Stimulated activated CD4-positive, alpha-beta T cell treated with anti-CD3 and anti-CD28 coated beads, TNF-alpha, amount 100 ng/mL, for 1 hour (primary cell): ENCODE results near the gene KRTAP12-3.
"Not testable (repeated sequence)": the region's sequence is repeated elsewhere in the genome, so short reads cannot be mapped to it uniquely, and the experiment has no call there.

Experiments used
- DNase-seq, 3 donors: peaks; one replicate each; pipeline ENCODE4 v3.0.0-alpha.2; 2020; ENCODE audit warnings: low read depth in 3 of 3, low spot score in 1 of 3

Gene KRTAP12-3, protein sequence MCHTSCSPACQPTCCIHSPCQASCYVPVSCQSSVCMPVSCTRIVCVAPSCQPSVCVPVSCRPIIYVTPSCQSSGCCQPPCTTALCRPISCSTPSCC

DNA sequence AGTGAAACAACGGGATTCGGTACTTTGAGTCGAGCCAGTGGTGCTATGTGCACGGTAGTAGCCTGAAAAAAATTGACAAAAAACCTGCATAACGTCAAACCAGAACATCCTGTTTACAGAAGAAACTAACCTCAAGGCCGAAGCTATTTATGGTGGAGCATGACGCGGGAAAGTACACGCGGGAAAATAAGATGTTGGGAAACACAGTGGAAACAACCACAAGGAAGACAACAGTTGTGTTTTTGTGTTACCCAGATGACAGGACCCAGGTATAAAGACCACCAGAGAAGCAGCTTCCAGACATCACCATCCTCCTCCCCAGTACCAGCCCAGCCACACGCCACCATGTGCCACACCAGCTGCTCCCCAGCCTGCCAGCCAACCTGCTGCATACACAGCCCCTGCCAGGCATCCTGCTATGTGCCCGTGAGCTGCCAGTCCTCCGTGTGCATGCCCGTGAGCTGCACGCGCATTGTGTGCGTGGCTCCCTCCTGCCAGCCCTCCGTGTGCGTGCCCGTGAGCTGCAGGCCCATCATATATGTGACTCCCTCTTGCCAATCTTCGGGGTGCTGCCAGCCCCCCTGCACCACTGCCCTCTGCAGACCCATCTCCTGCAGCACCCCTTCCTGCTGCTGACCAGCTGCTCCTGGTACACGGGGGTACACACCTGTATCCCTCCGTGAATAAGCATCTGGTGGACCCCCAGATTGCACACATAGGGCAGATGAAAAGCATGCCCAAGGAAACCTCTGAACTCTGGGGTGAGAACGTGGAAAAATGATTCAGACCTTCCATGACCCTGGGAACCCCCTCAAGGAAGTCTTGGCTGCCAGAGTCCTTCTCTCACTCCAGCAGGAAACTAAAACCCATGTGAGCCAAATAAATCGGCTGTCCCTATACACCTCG is at the start of gene KRTAP12-3:
Gene KRTAP12-3 (plus strand): TSS at position 298 of the 906 bp plus-strand sequence. CDS start 48 bp downstream, at position 346.
- peak in 1 of 3 donors; percentile 18 for DNase-seq

DNA sequence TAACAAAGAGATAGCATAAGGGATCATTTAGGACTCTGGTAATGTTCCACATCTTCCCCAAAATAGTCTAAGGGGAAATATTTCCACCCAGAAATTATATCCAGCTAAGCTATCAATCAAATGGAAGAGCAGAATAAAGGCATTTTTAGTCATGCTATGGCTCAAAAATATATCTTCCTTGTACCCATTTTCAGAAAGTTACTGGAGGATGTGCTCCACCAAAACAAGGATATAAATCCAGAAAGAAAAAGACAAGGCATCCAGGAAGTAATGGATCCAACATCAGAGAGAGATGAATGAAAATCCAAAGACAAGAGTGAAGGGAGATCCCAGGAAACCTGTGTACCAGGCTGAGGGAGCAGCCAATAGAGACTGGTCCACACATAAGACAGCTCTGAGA is 48.5 kb upstream of the KRTAP12-3 start:
- no peak for DNase-seq

DNA sequence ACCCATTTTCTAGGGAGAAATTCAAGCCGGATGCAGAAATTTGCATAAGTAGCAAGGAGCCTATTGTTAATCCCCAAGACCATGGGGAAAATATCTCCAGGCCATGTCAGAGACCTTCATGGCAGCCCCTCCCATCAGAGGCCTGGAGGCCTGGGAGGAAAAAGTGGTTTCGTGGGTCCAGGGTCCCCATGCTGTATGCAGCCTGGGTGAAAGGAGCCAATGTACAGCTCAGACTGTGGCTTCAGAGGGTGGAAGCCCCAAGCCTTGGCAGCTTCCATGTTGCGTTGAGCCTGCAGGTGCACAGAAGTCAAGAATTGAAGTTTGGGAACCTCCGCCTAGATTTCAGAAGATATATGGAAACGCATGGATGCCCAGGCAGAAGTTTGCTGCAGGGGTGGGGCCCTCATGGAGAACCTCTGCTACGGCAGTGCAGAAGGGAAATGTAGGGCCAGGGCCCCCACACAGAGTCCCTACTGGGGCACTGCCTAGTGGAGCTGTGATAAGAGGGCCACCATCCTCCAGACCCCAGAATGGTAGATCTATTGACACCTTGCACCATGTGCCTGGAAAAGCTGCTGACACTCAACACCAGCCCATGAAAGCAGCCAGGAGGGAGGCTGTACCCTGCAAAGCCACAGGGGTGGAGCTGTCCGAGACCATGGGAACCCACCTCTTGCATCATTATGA is 47.4 kb upstream of the KRTAP12-3 start:
- DNase-seq: not testable (repeated sequence)

DNA sequence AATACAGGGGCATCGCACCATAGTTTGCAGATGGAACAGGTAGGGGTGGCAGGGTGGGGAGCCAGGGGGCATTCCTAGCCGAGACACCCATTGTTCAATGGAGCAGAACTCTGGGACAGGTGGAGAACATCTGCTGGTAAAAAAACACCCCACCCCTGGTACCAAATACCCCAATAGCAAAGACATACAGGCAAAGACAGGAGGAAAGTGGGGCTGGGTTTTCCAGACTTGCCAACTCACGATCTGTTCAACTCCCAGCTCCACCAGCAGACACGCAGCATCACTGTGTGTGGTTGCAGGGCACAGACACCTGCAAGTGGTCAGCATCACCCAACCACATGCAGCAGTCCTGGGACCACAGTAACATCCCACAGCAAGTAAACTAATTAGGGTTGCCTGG is 46.2 kb upstream of the KRTAP12-3 start:
- DNase-seq: no peak

DNA sequence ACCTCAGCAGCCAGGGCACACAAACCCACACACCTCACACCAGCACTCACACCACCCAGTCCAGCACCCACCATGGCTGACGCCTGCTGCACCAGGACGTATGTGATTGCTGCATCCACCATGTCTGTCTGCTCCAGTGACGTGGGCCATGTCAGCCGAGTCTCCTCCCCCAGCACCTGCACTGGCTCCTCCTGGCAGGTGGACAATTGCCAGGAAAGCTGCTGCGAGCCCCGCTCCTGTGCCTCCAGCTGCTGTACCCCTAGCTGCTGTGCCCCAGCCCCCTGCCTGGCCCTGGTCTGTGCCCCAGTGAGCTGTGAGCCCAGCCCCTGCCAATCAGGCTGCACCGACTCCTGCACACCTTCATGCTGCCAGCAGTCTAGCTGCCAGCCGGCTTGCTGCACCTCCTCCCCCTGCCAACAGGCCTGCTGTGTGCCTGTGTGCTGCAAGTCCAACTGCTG is 45.7 kb upstream of the KRTAP12-3 start, which contains the start of gene KRTAP10-8:
Gene KRTAP10-8 (plus strand): TSS at position 51 of the 458 bp plus-strand sequence. CDS start 22 bp downstream, at position 73.
- DNase-seq: no peak

DNA sequence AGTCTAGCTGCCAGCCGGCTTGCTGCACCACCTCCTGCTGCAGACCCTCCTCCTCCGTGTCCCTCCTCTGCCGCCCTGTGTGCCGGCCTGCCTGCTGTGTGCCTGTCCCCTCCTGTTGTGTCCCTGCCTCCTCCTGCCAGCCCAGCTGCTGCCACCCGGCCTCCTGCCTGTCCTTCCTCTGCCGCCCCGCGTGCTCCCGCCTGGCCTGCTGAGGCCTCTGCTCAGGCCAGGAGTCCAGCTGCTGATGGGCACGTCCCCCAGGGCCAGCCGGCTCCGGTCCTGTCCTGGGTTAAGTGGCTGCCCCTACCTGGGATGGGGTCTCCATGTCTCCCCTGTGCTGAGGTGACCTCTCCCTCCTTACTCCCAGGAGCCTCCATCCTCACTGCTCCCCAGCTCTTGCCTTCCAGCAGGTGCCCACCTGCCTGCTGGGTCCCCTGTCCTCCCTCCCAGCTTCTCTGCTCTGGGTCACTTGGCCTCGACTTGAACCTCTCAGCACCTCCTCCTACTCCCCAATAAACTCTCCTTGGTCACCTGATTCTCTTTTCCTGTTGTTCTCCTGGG is 45.0 kb upstream of the KRTAP12-3 start:
- no peak for DNase-seq

DNA sequence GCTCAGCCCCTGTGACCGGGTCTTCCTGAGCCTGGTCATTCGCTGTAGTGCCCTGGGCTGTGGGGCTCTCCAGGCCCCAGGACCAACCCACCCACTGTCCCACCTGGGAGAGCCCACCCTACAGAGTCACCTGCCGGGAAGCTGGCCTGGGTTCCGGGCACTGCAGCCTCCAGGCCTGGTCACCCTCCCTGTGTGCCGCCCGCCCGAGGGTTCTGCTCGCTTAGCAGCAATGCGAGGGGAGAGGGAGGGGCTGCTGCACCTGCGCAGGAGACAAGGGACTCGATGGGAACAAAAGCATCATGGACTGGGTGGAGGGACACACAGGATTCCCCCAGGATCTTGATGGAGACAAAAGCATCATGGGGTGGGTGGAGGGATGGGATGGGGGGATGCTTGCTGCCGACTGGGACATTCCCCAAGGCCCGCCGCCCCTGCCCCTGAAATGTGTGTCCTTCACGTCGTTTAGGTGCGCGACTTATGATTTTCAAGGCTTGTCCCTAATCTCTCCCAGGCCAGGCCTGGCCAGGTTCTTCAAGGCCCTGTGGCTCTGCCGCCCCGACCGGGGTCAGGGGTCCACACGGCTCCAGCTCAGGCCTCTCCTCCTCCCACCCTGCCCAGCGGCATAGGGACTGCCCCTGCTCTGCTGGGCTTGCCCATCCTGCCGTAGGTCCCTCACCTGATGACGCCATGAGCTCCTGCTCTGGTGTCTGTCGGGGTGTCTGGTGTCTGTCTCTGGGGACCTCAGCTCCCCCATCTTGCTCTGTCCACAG is 44.2 kb upstream of the KRTAP12-3 start:
- DNase-seq: no peak

DNA sequence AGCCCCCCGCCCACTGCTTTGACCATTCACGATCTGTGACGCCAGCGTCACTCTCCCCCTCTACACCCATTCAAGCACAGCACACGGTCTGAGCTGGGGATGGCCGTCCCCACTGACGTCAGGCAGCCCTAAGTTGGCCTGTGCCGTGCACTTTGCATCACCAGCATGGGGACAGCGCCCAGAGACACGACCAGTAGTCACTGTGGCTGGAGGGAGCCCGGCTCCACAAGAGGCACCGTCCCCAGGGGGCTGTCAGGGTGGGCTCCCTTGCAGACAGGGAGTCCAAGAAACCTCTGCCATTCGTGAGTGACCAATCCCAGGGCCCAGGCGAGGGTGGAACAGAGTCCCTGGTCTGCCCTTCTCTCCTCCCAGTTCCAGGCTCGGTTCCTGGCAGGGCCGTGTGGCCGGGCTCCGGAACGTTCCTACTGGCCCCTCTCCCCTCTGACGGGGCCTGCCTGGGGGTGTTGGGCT is 43.5 kb upstream of the KRTAP12-3 start:
- DNase-seq: no peak

DNA sequence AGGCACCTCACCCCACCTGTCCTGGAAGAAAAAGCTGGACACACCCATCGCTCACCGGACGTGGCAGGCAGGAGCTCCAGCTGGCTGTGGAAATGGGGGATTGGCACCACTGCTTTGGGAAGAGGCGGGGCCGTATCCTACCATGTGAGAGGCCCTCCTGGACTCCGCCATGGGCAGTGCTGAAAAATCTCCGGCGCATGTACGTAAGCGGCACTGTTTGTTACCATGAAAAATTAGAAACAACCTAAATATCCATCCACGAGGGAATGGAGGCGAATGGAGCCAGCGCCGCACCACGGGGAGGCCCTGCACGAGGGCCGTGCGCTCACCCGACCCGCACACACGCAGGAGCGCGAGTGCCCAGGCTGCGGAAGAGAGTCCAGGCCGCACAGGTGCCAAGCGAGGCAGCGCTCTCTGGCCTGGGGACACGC is 42.8 kb upstream of the KRTAP12-3 start:
- no peak for DNase-seq

DNA sequence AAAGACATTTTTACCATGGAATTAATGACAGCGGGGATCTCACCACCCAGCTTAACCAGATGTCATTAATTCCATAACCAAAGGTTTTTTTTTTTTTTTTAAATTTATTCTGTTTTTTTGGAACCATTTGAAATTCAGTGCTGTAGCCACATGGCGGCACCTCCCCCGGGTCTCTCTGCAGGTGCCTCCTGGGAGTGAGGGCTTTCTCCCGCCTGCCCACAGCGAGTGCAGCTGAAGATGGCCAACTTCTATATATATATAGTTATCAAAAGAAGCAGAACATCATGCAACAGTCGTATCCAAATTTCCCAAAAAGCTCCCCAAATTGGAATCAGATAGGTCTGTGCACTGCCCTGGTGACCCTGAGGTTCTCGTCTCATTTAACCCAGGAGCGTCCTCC is 42.3 kb upstream of the KRTAP12-3 start:
- no peak for DNase-seq

DNA sequence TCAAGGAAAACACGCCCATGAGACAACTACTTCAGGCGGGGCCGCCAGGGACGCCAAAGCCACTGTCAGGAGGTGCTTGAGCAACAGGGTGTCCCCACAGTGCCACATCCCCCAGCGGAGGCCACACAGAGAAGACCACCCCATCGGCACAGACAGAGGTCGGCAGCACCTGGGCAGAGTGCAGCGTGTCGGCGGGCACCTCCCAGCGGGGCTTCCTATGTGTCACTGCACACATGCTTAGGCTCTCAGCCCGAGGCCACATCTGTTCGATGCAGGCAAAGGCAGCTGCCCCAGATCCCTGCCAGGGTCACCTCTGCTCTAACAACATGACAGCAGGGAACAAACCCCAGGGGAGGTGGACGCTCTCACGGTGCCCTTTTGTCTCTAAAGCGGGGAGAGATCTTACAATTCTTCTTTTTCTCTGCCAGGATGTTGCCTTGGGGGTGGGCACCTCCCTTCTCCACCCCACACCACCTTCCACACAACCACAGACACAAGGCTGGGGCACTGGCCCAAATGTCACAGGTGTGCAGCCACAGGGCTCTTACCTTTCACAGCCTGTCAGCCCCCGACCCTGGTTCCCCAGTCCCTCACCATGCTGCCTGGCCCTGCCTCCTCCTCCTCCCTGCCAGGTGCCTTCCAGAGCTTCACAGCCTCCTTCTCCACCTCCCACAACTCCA is 41.7 kb upstream of the KRTAP12-3 start:
- DNase-seq: no peak

DNA sequence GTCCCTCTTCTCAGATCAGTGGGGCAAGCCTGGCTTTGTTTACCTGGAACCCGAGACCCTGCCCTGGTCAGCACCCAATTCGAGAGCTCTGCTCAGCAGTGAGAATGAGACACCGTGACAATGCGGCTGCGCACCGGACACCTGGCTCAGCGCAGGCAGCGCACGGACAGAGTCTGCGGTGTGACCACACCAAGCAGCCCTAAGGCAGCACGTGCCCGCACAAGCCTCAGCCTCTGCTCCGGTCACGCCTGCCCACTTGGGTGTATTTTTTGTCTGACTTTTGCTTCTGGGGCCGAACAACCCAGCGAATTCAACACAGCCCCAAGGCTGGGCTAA is 41.2 kb upstream of the KRTAP12-3 start:
- DNase-seq: no peak

DNA sequence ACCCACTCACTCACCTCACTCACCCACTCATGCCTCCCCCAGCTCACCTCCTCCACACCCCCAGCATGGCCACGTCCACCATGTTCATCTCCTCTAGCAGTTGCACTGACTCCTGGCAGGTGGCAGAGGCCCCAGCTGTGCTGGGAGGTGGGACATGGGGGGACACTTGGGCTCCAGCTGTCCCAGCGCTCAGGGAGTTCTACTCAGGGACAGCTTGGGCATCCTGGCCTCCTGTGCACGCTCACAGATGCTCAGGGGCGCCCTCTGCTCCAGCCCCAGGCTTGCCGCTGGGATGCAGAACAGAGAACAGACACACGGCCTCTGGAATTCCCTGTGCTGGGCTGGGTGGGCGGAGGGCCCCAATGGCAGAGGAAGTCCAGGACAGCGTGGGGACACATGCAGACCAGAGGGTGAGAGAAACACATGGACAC is 40.6 kb upstream of the KRTAP12-3 start:
- DNase-seq: no peak

DNA sequence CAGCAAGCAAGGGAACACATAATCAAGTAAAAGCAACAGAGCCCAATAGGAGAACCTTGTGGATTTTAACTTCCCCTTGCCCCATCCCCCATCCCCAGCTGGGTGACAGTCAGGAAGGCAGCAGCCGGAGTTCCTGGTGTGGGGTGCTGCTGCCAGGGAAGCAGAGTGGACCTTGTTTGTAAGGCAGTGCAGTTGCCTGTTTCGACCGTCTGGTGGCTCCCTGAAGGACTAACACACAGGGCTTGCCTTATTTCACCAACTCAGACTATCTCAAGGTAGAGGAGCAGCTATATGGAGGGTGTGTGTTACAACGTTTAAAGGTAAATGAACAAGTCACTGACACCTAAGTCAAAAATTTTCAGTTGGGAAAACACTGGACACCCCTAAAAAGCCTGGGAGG is 39.2 kb upstream of the KRTAP12-3 start:
- DNase-seq: no peak

DNA sequence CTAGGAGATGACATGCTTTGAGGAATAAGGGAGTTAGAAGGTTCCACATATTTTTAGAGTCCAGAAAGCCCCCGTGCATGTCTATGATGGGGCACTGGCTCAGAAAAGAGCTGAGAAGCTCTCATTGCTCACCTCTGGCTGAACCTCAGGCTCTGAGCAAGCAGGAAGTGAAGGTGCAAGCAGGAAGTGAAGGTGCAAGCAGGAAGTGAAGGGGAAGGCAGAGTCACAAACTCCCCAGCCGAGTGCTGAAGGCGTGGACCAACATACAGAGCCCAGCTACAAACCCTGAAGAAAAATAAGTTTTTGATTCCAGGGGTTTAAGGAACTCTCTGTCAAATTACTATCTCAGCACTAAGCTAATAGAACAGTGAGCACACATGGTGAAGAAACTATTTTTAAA is 38.8 kb upstream of the KRTAP12-3 start:
- DNase-seq: peak; percentile 15 to 36 (median 31)

DNA sequence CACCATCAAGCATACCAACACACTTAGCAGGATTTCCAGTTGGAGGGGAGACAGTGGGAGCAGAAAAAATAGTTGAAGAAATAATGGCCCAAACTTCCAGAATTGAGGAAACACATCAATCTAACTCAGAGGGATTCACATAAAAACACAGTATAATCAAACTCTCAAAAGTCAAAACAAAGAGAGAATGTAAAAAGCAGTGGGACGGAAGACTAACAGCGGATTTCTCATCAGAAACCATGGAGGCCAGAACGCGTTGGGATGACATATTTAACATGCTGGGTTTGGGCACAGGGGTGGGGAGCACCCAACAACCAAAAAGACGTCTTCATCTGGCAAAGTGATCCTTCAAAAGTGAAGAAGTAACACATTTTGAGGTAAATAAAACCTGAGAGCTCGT is 37.8 kb upstream of the KRTAP12-3 start:
- no peak for DNase-seq

DNA sequence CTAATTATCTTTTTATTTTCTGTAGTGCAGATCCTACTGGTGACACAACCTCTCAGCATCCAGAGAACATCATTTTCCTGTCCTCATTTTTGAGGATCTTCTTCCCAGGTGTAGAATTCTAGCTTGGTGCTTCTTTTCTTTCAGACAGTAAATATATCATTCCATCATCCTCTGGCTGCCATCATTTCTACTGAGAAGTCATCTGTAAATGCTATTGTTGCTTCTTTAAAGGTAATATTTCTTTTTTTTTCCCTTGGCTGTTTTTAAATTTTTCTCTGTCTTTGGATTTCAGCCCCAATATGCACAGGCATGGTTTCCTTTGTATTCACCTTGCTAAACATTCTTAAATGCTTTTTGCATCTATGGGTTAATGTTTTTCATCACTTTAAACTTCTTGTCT is 34.2 kb upstream of the KRTAP12-3 start:
- DNase-seq: no peak

DNA sequence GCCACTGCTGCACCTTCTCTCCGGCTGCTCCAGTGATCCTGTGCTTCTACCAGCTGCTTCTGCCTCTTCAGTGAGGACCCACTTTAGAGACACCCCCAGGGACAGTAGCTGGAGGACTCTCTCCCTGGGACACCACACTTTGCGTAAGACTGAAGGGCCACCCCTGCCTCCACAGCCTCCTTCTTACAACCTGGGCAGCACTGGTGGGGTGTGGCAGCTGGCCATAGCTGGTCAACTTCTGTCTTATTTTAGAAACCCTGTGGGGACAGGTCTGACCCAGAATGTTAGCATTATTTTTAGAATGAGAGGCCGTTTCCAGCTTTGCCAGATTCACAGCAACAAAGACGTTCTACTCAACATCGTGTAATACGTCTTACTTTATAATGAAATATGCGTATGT is 32.0 kb upstream of the KRTAP12-3 start:
- DNase-seq: no peak

DNA sequence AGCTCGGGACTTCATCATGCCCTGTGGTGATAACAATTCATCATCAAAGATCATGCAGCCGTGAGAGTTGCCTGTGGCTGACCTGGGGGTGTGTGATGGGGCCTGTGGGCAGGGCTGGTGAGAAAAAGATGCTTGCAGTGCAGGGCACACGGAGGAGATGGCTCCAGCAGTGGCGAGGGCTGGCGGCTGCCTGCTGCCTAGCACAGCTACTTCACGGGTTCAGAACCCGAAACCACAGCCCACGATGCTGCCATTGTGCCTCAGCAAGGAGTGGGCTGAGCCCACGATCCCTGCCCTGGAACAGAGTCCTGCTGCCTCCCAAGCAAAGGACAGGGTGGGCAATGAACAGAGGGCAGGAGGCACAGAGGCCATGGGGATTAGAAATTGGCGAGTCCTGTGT is 31.5 kb upstream of the KRTAP12-3 start:
- DNase-seq: no peak

DNA sequence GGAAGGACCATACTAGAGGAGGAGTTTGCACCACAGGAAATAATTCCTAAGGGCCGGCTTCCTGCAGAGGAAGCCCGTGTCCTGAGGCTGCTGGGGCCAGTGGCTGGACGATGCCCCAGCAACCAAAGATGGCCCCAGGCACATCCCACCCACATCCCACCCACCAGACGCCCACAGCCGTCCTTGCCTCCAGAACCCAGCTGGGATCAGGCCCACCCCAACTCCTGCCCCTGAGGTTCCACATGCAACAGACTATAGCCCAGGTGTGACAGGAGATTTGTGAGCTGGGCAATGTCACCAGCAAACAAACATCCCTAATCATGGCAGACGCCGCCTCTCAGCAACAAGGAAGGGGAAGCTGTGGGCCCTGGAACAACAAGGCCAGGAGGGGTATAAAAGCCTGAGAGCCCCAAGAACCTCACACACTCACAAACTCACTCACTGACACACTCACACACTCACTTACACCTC is 31.0 kb upstream of the KRTAP12-3 start, which contains the start of gene KRTAP10-9:
Gene KRTAP10-9 (plus strand): TSS at position 421 of the 471 bp plus-strand sequence. CDS start 79 bp downstream, outside the sequence.
- no peak for DNase-seq
